HUES6 (cell line): ENCODE measurements around the gene PRM1.

Experiments
- H3K27ac ChIP-seq: 2 replicates; pipeline ENCODE4 v1.7.0; 2013; ENCODE audit warnings: low read depth, mild to moderate bottlenecking, low read length, inconsistent platforms
- H3K27me3 ChIP-seq: 2 replicates; pipeline ENCODE4 v1.6.1; 2013; ENCODE audit warnings: low read length; ENCODE audit not compliant: control insufficient read depth, insufficient read depth
- H3K36me3 ChIP-seq: 2 replicates; pipeline ENCODE4 v1.6.1; 2013; ENCODE audit warnings: low read length; ENCODE audit not compliant: control insufficient read depth, insufficient read depth
- H3K4me1 ChIP-seq: 2 replicates; pipeline ENCODE4 v1.6.1; 2013; ENCODE audit warnings: low read length; ENCODE audit not compliant: control insufficient read depth, insufficient read depth
- H3K4me3 ChIP-seq: 2 replicates; pipeline ENCODE4 v1.5.1; 2013; ENCODE audit warnings: low read depth, low read length
- H3K9ac ChIP-seq: one replicate; pipeline ENCODE4 v1.6.1; 2013; ENCODE audit warnings: mild to moderate bottlenecking, low read length
- H3K9me3 ChIP-seq: 2 replicates; pipeline ENCODE4 v1.6.1; 2013; ENCODE audit warnings: low read depth, low read length; ENCODE audit not compliant: control insufficient read depth, insufficient read depth

Gene PRM1

DNA sequence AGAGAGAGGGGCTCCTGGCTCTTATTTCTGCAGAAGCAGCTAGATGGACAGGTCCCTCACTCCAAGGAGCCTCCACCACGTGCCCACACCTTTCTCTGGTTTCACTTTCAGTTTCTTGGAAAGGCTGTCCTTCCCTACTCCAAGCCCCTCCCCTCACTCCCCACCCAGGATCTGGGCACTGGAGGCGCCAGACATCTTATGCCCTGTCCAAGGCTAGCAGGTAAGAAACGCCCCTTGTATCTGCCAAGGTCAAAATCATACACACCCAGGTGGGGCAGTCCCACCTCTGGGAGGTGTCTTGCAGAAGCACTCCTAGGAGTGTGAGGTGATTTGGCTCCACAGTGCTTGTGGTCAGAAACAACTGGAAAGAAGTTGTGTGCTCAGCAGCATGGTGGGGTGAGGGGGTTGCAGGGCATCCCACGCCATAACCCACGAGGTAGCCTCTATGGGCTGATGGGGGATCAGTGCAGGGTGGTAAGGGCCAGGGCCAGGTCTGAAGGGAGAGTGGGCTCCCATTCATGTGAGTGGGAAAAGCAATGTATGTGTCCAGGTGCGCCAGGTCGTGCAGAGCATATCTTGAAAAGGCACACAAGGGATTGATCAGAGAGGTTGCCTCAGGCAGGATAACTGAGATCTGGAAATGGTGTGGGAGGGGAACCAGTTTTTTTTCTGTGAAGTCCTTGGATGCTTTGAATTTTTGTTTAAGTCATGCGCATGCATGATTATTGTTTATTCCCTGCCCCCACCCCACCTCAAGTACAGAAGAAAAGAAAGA, 31.8 kb upstream of the PRM1 start:
- H3K27ac ChIP-seq = peak overlapping the region; percentile 78
- H3K9me3 ChIP-seq = no peaks in the 10 kb centered on the region
- no peaks in the 10 kb centered on the region for H3K27me3 ChIP-seq
- H3K4me1 ChIP-seq = peaks cover 65% of the 10 kb centered on the region
- H3K4me3 ChIP-seq = peak overlapping the region; percentile 36; the same call in 1 of the 2 replicates
- no peaks in the 10 kb centered on the region for H3K36me3 ChIP-seq
- H3K9ac ChIP-seq = peak overlapping the region; percentile 69

DNA sequence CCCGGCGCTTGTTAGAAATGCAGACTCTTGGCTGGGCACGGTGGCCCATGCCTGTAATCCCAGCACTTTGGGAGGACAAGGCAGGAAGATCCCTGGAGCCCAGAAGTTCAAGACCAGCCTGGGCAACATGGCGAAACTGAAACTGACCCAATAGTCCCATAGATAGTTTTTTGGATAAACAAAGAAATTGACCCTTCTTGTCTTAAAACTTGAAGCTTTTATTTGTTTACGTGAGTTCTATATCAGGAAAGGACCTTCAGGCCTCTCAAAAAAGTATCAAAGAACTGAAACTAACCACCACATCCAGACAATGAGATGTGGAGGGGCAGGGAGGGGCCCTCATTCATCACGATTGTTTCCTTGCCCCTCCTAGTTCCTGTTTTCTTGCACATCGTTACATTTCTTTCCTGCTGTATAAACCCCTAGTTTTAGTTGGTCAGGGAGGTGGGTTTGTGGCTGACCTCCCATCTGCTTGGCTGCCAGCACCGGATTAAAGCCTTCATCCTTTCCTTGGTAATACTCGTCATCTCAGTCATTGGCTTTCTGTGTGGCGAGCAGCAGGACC, 29.9 kb upstream of the PRM1 start:
- no peaks in the 10 kb centered on the region for H3K36me3 ChIP-seq
- H3K4me3 ChIP-seq = no peak overlapping the region
- no peaks in the 10 kb centered on the region for H3K27me3 ChIP-seq
- no peak overlapping the region for H3K9ac ChIP-seq
- peaks cover 61% of the 10 kb centered on the region for H3K4me1 ChIP-seq
- no peak overlapping the region for H3K27ac ChIP-seq
- H3K9me3 ChIP-seq = no peaks in the 10 kb centered on the region

DNA sequence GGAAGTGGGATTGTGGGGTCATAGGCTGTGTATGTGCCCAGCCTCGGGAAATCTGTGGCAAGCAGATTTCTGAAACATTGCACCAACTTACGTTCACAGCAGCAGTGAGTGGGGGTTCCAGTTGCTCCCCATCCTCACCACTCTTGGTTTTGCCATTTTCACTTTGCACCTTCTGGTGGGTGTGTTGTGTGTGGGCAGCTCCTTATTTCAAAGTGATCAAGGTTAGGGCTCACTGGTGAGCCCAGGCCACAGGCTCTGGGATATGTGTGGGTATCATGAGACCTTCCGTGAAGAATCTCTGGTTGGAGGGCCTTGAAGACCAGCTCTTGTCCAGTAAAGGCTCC, 29.5 kb upstream of the PRM1 start:
- no peak overlapping the region for H3K9ac ChIP-seq
- H3K4me3 ChIP-seq = no peak overlapping the region

DNA sequence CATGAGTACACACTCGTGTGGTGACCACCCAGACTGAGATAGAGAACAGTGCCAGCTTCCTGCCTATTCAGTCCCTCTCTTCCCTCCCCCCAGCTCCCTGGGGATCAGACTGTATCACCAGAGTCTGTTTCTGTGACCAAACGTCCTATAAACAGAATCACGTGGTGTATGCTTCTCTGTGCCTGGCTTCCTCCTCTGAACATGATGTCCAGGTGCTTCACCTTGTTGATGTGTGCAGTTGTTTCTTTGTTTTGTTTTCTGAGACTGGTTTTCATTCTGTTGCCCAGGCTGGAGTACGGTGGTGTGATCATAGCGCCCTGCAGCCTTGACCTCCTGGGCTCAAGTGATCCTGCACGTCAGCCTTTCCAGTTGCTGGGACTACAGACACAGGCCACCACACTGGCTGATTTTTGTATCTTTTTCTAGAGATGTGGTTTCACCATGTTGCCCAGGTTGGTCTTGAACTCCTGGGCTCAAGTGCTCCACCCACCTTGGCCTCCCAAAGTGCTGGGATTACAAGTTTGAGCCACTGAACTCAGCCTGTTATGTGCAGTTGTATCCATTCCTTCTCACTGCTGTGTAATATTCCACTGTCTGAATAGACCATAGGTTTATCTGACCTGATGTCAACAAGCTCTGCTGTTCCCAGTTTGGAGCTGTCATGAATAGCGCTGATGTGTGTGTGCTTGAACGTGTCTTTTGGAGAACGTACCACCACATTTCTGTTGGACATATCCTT, 28.9 kb upstream of the PRM1 start:
- Histone ChIP-seq H3K27me3 (no peaks in the 10 kb centered on the region), H3K4me1 (peaks cover 54% of the 10 kb centered on the region), H3K4me3 (no peak overlapping the region), H3K36me3 (no peaks in the 10 kb centered on the region), H3K9me3 (no peaks in the 10 kb centered on the region), H3K9ac (no peak overlapping the region), H3K27ac (no peak overlapping the region)

More for the DNA sequence above, 29.5 kb upstream of the PRM1 start:
- H3K36me3 ChIP-seq = no peaks in the 10 kb centered on the region
- no peaks in the 10 kb centered on the region for H3K27me3 ChIP-seq
- H3K9me3 ChIP-seq = no peaks in the 10 kb centered on the region
- peaks cover 57% of the 10 kb centered on the region for H3K4me1 ChIP-seq
- no peak overlapping the region for H3K27ac ChIP-seq

DNA sequence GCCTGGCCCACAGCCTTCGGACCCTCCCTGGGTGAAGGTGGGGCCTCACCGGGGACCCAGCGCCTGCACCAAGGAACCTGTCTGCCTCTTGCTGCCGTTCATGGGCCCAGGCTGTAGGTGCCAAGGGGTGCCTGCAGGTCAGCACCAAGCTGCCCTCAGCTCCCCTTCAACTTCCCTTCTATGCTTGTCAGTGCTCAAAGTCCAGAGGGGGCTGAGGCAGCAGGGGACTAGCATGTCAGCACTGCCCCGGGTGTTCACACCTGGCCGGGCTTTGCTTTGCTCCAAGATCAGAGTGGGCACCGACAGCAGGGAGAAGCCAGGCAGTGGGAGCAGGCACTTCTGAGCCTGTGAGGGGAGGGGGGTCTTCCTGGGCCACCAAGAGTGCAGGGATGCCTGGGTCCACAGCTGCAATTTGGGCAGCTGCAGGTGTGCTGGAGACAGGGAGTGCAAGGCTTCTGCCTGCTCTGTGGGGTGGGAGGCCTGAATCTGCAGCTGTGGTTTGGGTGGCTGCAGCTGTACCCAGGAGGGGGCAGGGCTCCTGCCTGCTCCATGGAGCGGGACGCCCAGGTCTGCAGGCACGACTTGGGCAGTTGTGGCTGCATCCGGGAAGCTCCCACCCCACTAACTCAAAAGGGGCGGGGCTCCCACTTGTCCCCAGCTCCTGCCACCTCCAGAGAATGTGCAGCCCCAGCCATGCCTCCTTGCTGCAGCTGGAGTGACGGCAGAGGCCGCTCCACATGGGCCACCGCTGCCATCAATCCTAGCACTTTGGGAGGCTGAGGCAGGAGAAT, 27.6 kb upstream of the PRM1 start:
- H3K27me3 ChIP-seq = no peaks in the 10 kb centered on the region
- no peak overlapping the region for H3K9ac ChIP-seq
- no peak overlapping the region for H3K4me3 ChIP-seq
- H3K36me3 ChIP-seq = no peaks in the 10 kb centered on the region
- no peaks in the 10 kb centered on the region for H3K9me3 ChIP-seq
- no peak overlapping the region for H3K27ac ChIP-seq
- H3K4me1 ChIP-seq = peaks cover 40% of the 10 kb centered on the region

DNA sequence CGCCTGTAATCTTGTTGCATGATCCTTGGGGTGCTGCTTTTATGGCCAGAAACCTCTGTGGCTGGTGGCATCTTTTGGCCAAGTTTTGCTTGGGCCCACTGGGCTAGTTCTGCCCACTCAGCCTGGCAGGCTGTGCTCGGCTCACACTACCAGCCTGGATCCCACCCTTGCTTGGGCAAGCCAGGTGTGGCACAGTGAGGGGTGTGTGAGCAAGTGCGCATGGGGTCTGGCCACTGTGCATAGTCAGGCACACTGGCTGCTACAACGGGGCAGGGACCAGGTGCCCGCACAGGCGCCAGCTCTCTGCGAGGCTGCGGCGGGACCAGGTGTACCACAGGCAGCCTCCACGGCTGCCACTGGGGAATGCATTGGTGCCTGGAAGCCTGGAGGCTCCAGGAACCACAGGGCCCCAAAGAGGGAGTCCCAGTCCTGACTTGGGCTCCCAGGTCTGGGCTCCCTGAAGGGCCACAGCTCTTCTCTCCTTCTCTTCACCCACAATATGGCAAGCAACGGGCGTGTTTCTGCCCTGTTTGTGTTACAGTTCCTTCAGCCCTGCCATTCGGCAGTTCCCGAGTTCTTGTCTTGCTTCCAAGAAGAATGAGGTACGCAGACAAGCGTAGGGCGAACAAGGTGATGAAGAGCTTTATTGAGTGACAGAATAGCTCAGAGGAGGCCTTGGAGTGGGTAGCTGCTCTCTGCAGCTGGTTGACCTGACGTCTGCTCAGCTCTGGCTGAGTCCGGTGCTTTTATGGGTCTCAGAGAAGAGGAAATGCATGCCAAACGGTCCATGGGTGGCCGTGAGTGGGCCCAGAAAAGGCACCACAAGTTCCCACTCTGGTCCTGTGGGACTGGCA, 26.7 kb upstream of the PRM1 start:
- peaks cover 32% of the 10 kb centered on the region for H3K4me1 ChIP-seq
- H3K27me3 ChIP-seq = no peaks in the 10 kb centered on the region

DNA sequence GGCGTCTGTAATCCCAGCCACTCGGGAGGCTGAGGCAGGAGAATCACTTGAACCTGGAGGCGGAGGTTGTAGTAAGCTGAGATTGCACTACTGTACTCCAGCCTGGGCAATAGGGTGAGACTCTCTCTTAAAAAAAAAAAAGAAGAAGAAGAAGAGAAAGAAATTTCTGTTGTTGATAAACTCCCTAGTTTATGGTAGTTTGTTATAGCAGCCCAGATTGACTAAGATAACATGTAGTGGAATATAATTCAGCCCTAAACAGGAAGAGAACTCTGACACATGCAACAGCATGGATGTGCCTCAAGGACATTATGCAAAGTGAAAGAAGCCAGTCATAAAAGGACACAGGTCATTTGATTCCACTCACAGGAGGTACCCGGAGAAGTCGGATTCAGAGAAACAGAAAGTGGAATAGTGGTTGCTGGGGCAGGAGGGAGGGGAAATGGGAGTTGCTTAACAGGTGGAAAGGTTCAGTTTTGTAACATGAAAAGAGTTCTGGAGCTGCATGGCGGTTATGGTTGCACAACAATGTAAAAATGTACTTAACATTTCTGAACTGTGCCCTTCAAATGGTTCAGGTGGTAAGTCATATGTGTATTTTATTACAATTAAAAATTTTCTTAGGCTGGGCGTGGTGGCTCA, 26.0 kb upstream of the PRM1 start:
- H3K4me1 ChIP-seq = peaks cover 26% of the 10 kb centered on the region; the same call in 1 of the 2 replicates
- H3K4me3 ChIP-seq = no peak overlapping the region
- H3K36me3 ChIP-seq = no peaks in the 10 kb centered on the region
- H3K27me3 ChIP-seq = no peaks in the 10 kb centered on the region
- H3K9me3 ChIP-seq = no peaks in the 10 kb centered on the region
- peak overlapping the region; percentile 29; the same call in 1 of the 2 replicates for H3K27ac ChIP-seq
- peak overlapping the region; percentile 20 for H3K9ac ChIP-seq

More for the DNA sequence above, 26.7 kb upstream of the PRM1 start:
- Histone ChIP-seq H3K9ac (no peak overlapping the region), H3K9me3 (no peaks in the 10 kb centered on the region), H3K36me3 (no peaks in the 10 kb centered on the region), H3K4me3 (no peak overlapping the region), H3K27ac (no peak overlapping the region)

DNA sequence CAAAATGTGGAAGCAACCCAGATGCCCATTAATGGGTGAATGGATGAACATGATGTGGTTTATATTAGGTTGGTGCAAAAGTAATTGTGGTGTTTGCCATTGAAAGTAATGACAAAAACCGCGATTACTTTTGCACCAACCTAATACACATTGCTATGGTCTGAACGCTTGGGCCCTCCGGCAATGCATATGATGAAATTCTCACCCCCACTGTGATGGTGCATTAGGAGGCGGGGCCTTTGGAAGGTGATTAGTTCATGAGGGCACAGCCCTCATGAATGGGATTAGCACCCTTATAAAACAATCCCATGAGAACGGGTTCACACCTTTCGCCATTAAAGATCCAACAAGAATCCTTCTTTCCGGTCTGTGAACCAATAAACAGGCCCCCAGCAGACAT, 25.3 kb upstream of the PRM1 start:
- Histone ChIP-seq H3K4me3 (no peak overlapping the region), H3K27me3 (no peaks in the 10 kb centered on the region), H3K27ac (peak overlapping the region; percentile 29; the same call in 1 of the 2 replicates), H3K9me3 (no peaks in the 10 kb centered on the region), H3K4me1 (peaks cover 22% of the 10 kb centered on the region; the same call in 1 of the 2 replicates), H3K36me3 (no peaks in the 10 kb centered on the region), H3K9ac (peak overlapping the region; percentile 20)

DNA sequence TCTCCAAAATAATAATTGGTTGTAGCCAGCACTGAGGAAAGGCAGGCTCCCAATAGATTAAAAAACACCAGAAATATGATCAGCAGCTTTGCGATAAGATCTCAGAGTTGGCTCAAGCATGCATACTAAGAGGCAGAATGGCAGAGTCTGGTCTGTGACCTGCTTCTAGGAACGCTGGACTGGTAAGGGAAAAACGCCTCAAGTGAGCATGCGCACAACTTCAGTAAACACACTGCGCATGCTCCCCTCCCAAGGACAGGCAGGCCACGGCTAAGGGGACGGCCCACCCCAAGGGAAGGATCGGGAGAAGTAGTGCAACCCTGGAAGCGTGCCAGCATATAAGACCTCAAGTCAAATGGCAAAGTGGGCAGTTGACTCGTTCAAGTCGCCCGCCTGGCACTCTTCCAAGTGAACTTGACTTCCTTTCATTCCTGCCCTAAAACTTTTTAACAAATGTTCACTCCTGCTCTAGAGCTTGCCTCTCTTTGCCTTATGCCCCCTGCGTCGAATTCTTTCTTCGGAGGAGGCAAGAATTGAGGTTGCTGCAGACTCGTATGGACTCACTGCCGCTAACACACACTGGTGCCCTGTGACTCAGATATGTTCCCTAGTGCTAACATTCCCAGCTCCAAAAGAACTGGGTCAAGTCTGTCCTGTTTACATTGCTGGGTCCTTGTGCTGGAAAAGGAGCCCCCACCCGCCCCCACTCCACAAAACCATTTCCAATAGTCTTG, 22.4 kb upstream of the PRM1 start:
- H3K4me3 ChIP-seq = no peak overlapping the region
- no peaks in the 10 kb centered on the region for H3K9me3 ChIP-seq
- H3K9ac ChIP-seq = no peak overlapping the region
- H3K4me1 ChIP-seq = peaks cover 12% of the 10 kb centered on the region; the same call in 1 of the 2 replicates
- no peak overlapping the region for H3K27ac ChIP-seq
- no peaks in the 10 kb centered on the region for H3K36me3 ChIP-seq
- no peaks in the 10 kb centered on the region for H3K27me3 ChIP-seq
